ENCODE measurements around the gene WDR1.

The WDR1 gene

GRCh38 chr4:10085828-10086505, 30.6 kb downstream of the WDR1 start:
- no peak for TF ChIP-seq CTCF (IDR thresholded peaks at IDR 0.05; ENCODE audit: extremely low read depth, missing control alignments)

GRCh38 chr4:10085386-10085785, 31.2 kb downstream of the WDR1 start:
- TF ChIP-seq CTCF (IDR thresholded peaks at IDR 0.05; ENCODE audit: extremely low read depth, missing control alignments), result no peak
- DNase-seq (ENCODE audit: low spot score), result no peak

More at GRCh38 chr4:10085828-10086505, 30.6 kb downstream of the WDR1 start:
- DNase-seq (ENCODE audit: low spot score), result no peak

DNA sequence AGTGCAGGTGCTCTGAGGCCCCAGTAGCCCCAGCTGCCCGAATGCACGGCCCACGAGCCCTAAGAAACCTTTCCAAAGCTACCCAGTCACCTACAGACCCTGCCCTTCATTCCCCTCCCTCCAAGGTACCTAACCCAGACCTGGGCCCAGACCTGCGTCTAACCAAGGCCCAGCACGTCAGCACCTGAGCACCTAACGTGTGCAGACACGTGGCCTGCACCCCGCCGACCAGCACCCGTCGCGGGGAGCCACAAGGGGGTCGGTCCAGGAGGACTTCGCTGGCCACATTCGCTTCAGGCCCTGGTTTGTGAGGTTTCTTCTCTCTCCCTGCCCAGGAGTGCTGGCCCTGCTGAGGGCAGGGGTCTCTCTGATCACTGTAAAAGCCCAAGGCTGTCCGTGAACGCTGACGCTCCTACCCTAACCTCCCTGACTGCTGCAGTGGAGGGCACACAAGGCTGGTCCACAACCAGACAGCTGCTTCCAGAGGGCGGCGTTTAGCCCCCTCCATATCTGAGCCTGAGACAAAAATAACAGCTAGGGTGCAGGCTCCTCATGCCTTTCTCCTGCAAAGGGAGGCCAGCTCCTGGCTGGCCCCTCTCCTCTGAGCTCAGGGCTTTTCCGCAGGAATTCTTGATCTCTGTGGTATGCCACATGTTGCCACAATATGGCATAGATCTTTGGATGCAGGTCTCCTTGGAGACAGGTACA, 31.8 kb downstream of the WDR1 start:
- DNase-seq (ENCODE audit: low spot score), result no peak
- no peak for TF ChIP-seq CTCF (IDR thresholded peaks at IDR 0.05; ENCODE audit: extremely low read depth, missing control alignments)

GRCh38 chr4:10083861-10084641, 32.5 kb downstream of the WDR1 start:
- TF ChIP-seq CTCF (IDR thresholded peaks at IDR 0.05; ENCODE audit: extremely low read depth, missing control alignments), result no peak
- DNase-seq (ENCODE audit: low spot score), result no peak

GRCh38 chr4:10083331-10083771, 33.2 kb downstream of the WDR1 start:
- no peak for TF ChIP-seq CTCF (IDR thresholded peaks at IDR 0.05; ENCODE audit: extremely low read depth, missing control alignments)
- DNase-seq (ENCODE audit: low spot score), result no peak

- TF ChIP-seq CTCF (IDR thresholded peaks at IDR 0.05; ENCODE audit: extremely low read depth, missing control alignments), result no peak
- no peak for DNase-seq (ENCODE audit: low spot score)
These were observed 33.9 kb downstream of the WDR1 start for GRCh38 chr4:10082459-10083272.
